Body of pancreas (tissue), 4 donors: ENCODE measurements around the gene ERI3.

Source experiments
- POLR2A ChIP-seq, 3 donors: fragments of 450-650 bp; IDR thresholded peaks; one replicate each; pipeline ENCODE4 v1.6.1; 2016; ENCODE audit warnings: antibody characterized with exemption in 3 of 3, mild to moderate bottlenecking in 2 of 3
- TF ChIP-seq, protein P1 (sequence below), 7 experiments: fragments of 450-650 bp in 4 of 7; fragments of 200-600 bp in 3 of 7; sonication (generic) in 3 of 7; IDR thresholded peaks; one replicate each; pipeline ENCODE4 v1.5.1; 2016 to 2019; ENCODE audit warnings: antibody characterized with exemption in 7 of 7

DNA sequence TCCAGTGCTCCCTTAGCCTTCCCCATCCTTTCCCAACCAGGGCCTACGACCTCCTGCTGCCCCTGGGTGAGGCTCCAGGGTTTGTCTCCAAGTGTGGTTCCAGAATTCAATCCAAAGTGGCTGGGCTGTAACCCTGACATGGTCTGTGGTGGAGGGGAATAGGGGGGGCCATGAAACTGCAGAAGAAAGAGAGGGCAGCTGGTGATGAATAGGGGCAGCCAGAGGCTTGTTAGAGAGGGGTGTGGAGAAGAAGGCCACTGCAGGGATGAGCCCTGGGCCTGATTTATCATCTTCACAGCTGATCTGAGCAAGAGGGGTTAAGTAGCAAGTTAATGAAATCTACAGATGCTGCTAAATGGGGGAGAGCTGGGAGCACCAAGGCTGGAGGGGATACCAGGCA, 12.9 kb upstream of the ERI3 start:
- TF ChIP-seq, protein P1, sequence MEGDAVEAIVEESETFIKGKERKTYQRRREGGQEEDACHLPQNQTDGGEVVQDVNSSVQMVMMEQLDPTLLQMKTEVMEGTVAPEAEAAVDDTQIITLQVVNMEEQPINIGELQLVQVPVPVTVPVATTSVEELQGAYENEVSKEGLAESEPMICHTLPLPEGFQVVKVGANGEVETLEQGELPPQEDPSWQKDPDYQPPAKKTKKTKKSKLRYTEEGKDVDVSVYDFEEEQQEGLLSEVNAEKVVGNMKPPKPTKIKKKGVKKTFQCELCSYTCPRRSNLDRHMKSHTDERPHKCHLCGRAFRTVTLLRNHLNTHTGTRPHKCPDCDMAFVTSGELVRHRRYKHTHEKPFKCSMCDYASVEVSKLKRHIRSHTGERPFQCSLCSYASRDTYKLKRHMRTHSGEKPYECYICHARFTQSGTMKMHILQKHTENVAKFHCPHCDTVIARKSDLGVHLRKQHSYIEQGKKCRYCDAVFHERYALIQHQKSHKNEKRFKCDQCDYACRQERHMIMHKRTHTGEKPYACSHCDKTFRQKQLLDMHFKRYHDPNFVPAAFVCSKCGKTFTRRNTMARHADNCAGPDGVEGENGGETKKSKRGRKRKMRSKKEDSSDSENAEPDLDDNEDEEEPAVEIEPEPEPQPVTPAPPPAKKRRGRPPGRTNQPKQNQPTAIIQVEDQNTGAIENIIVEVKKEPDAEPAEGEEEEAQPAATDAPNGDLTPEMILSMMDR (IDR thresholded peaks at IDR 0.05), result no peak
- no peak for TF ChIP-seq POLR2A (IDR thresholded peaks at IDR 0.05)
